MM.1S (cell line): ENCODE data around the gene PRLH.

ENCODE experiments used
- CTCF ChIP-seq: fragments of 300-600 bp; sonication (generic); IDR thresholded peaks from 2 replicates; pipeline ENCODE4 v1.5.1; 2016; ENCODE audit warnings: antibody characterized with exemption, low read length, mixed read lengths
- EZH2 ChIP-seq: fragments of 300-600 bp; sonication (generic); optimal IDR thresholded peaks from 2 replicates; pipeline ENCODE3; 2017; ENCODE audit warnings: low read depth, mild to moderate bottlenecking, antibody characterized with exemption, low read length, mixed read lengths

- TF ChIP-seq EZH2 (no peak), CTCF (no peak)
Observed at GRCh38 chr2:237583385-237584295, 17.3 kb downstream of the PRLH start.
